Occipital lobe (tissue), 2 donors: ENCODE measurements around the gene DLGAP4. TPM values are rescaled to one million over a fixed set of nuclear protein-coding genes. Genes with fewer than 3 reads are reported as not detected.

Source experiments
- DNase-seq: peaks from one replicate; lab custom pipeline; 2025; lab: John Stamatoyannopoulos, UW
- total RNA-seq: library from RNA; depleted of rRNA; stranded (reverse); fragments of >200 nt; gene quantifications from one replicate; pipeline ENCODE4 v1.2.3, GENCODE V29; 2014

DLGAP4 gene
- total RNA-seq, 1 donor from 2014 or later = 29.9 TPM

GRCh38 chr20:36400909-36401735, 95.0 kb downstream of the DLGAP4 start:
- no peak for DNase-seq

GRCh38 chr20:36402708-36403107, 96.6 kb downstream of the DLGAP4 start:
- DNase-seq = no peak

GRCh38 chr20:36404435-36404978, 98.4 kb downstream of the DLGAP4 start:
- DNase-seq = no peak

GRCh38 chr20:36405255-36405654, 99.1 kb downstream of the DLGAP4 start:
- no peak for DNase-seq

- no peak for DNase-seq
Measured at GRCh38 chr20:36407199-36407733, 101.1 kb downstream of the DLGAP4 start.

GRCh38 chr20:36408219-36408618, 102.1 kb downstream of the DLGAP4 start:
- DNase-seq = no peak

GRCh38 chr20:36411861-36412454, 105.8 kb downstream of the DLGAP4 start:
- no peak for DNase-seq

- no peak for DNase-seq
Measured at GRCh38 chr20:36415475-36416002, 109.4 kb downstream of the DLGAP4 start.

- no peak for DNase-seq
Measured at GRCh38 chr20:36418711-36419110, 112.6 kb downstream of the DLGAP4 start.

GRCh38 chr20:36421641-36422040, 115.5 kb downstream of the DLGAP4 start:
- DNase-seq = no peak

- DNase-seq = no peak
Measured at GRCh38 chr20:36424314-36424713, 118.2 kb downstream of the DLGAP4 start.

- DNase-seq = no peak
Measured at GRCh38 chr20:36425166-36425565, 119.0 kb downstream of the DLGAP4 start.

GRCh38 chr20:36431604-36432003, 125.5 kb downstream of the DLGAP4 start:
- DNase-seq = no peak

GRCh38 chr20:36432096-36432495, 126.0 kb downstream of the DLGAP4 start:
- DNase-seq = no peak

- peak; percentile 26 for DNase-seq
Measured at GRCh38 chr20:36434383-36434782, 128.2 kb downstream of the DLGAP4 start.

GRCh38 chr20:36435124-36435523, 129.0 kb downstream of the DLGAP4 start:
- DNase-seq = no peak

- DNase-seq = no peak
Measured at GRCh38 chr20:36435592-36436541, 129.7 kb downstream of the DLGAP4 start.

GRCh38 chr20:36439040-36439730, 133.0 kb downstream of the DLGAP4 start:
- peak; percentile 21 for DNase-seq

- DNase-seq = no peak
Measured at GRCh38 chr20:36439731-36440072, 133.6 kb downstream of the DLGAP4 start.

- no peak for DNase-seq
Measured at GRCh38 chr20:36440370-36441026, 134.4 kb downstream of the DLGAP4 start.
